Umbilical cord (tissue), 2 donors: ENCODE data around the gene BTBD9. TPM values are rescaled to one million over a fixed set of nuclear protein-coding genes. Genes with fewer than 3 reads are reported as not detected.
A peak's percentile ranks its signal among the peaks of the same experiment; 100 is the strongest.
"Not testable (repeated sequence)": the region's sequence is repeated elsewhere in the genome, so short reads cannot be mapped to it uniquely, and the experiment has no call there.

Experiments
- DNase-seq: peaks from one replicate; pipeline ENCODE4 v3.0.0-alpha.2; 2015; ENCODE audit warnings: low spot score
- total RNA-seq: library from RNA; depleted of rRNA; stranded (reverse); fragments of >200 nt; gene quantifications from one replicate; pipeline ENCODE4 v1.2.3, GENCODE V29; 2014; ENCODE audit warnings: low replicate concordance; ENCODE audit not compliant: insufficient read depth

Gene BTBD9
- total RNA-seq, 1 donor from 2014 or later = 7.0 TPM

GRCh38 chr6:38649744-38650143 is 10.0 kb upstream of the BTBD9 start:
- DNase-seq = no peak

- DNase-seq = no peak
Measured at GRCh38 chr6:38648629-38649028, 8.9 kb upstream of the BTBD9 start.

DNA sequence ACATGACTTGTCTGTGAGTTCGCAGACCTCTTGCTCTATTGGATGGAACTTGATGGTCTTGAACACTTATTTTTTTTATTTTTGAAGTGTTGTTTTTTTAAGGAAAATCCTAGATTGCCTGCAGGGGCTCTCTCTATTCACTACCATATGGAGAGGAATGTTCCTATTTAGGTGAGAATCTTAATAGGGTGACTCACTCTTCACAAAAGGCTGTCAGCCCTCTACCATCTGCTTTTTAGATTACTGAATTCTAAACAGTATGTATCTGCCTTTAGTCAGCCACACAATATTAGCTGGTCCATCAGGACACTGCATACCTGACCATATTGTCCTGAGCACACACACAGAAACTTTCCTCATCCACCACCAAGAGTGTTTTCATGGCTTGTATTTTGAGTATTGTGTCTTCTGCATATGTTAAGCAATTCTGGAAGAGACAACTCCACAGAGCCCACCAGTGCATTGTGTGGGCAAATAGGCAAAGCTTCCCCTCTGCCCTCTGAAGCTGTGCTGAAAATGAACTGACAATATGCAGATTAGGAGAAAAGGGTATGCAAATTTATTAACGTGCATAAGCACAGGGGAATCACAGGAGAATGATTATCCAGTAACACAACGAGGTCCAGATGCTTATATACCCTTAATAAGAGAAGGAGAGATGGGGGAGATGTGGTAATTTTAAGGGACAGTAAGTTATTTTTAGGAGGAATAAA is 6.6 kb upstream of the BTBD9 start:
- no peak for DNase-seq

DNA sequence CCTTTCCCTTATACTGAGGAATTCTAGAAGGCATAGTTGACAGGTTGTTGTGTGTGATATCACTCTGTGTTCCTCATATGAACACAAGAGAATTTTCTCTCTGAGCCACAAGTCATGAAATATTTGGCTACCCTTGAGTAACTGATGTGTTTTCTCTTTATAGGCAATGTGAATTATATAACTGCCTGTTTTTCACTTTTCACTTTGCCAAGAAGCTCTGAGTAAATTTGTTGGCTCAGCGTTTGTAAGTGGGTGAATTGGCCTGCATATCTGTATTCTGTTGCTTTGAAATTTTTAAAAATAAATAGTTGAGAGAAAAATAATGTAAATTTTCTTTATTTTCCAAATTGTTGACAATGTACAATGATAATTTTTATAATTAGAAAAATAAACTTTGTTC is 5.2 kb upstream of the BTBD9 start:
- DNase-seq = no peak

DNA sequence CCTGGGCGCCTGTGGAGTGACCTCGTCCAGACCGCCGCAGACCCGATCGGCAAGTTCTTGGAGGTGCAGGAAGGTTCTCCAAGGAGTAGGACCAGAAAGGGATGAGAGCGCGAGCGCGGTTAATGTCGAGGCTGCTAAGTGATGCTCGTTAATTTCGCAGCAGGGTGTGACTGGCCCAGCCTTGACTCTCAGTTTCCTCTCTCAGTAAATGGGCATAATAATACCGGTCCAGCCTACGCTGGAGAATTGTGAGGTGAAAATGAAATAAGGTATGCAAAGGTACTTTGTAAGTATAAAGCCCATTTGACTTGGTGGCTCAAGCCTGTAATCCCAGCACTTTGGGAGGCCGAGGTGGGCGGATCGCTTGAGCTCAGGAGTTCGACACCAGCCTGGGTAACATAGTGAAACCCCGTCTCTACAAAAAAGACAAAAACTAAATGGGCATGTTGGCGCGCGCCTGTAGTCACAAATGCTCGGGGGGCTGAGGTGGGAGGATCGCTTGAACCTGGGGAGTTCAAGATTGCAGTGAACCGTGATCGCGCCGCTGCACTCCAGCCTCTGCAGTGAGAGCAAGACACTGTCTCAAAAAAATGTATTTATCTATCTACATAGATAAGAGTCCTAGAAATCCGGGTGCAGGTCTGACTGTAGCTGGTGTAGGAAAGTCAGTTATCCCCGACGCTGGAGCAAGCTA is 634 bp upstream of the BTBD9 start:
- DNase-seq = no peak

- no peak for DNase-seq
Measured at GRCh38 chr6:38638941-38639497, 710 bp downstream of the BTBD9 start.

GRCh38 chr6:38637756-38638155 is 2.0 kb downstream of the BTBD9 start:
- no peak for DNase-seq

DNA sequence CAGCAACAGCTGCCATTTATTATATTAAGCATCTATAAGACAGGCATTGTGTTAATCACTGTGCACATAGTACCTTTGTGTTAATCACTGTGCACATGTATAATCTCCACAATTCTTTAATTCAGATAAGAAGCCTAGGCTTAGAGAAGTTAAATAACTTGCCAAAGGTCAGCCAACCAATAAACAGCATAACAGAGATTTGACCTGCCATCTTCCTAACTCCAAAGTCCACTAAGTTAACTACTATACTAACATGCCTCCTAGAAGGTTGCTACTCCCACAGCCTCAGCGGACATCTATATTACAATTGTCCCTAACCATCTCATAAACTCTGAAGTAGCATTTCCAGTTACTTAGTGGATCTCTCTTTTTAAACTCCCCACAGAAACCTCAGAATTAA is 3.7 kb downstream of the BTBD9 start:
- no peak for DNase-seq

DNA sequence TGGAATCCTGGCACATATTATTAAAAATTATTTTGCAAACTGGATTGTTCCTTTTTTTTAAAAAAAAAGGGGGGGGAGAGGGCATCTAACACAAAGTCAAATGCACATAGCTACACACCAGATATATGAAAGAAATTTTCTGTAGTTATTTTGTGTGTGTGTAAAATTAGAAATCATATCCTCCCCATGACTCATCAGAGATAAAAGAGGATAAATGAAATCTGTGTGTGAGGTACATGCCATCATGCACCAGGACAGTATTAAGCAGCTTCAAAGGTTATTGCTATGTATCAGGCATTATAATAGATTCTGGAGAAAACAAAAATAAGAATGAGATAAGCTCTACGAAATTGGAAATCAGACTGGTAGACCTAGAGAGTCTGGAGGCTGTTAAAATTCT is 5.2 kb downstream of the BTBD9 start:
- DNase-seq = peak; percentile 58

GRCh38 chr6:38632490-38632889 is 7.2 kb downstream of the BTBD9 start:
- no peak for DNase-seq

DNA sequence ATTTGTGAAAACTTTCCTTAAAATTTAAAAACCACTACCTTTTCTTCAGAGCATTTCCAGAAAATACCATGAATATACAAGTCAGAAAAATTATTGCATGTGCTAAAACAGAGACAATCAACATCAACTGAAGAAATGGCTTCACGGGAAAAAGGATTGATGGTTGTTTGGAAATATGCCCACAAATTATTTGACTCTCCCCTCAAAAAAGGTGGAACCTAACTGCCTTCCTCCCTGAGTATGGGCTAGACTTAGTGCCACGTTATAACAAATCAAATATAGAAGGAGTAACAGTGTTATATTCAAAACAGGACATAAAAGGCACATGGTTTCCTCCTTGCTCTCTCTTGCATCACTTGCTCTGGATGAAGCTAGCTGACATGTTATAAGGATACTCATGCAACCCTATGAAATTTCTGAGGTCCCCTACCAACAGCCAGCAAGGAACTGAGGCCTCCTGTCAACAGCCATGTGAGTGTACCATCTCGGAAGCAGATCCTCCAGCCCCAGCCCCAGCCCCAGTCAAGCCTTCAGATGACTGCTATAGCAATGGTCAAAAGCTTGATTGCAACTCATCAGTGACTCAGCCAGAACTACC is 8.4 kb downstream of the BTBD9 start:
- no peak for DNase-seq

- no peak for DNase-seq
Measured at GRCh38 chr6:38625217-38625616, 14.5 kb downstream of the BTBD9 start.

GRCh38 chr6:38619342-38619741 is 20.4 kb downstream of the BTBD9 start:
- not testable (repeated sequence) for DNase-seq

DNA sequence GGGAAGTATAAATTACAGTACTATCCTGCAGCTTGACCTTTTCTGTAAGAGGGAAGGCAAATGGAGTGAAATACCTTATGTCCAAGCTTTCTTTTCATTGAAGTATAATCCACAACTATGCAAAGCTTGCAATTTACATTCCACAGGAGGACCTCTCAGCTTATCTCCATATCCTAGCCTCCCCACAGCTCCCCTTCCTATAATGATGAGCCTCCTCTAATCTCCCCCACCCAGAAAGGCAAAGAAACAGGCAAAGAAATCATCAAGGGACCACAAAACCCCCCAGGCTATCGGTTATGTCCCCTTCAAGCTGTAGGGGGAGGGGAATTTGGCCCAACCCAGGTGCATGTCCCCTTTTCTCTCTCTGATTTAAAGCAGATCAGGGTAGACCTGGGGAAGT is 21.4 kb downstream of the BTBD9 start:
- DNase-seq = not testable (repeated sequence)

GRCh38 chr6:38617856-38618255 is 21.9 kb downstream of the BTBD9 start:
- DNase-seq = no peak

DNA sequence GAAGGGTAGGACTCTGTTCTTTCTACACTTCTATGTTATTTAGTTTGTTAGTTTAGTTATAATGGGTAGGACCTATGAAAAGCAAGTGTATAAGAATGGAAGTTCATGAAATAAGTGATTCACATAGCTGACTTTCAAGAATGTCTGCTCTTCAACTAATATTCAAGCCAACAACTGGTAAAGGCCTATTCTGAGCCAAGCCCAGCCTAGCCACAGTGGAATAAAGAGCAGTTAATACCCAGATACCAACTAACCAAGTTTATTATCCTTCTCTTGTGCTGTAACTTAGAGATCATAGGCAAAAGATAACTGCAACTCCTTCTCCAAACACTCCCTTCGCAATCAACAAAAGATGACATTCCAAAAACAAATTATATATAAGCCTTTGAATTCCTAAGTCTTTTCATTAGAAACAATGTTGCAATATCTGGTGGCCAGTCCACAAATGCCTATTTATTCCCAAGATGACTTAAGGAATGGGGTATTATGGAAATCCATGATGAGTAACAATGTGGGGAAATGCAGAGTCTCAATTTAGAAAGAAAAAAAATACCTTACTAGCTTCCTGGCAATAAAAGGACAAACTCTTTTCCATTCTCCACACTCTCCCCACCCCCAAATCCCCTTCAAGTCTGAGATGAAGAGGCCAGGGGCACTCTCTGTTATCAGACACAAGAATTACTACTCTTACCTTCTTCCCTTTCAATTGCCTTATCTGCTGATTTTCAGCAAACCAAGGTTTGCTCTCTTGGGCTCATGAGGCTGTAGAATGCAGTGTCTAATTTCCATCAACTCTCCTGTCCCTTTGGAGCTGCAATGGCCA is 27.4 kb downstream of the BTBD9 start:
- DNase-seq = peak; percentile 49

DNA sequence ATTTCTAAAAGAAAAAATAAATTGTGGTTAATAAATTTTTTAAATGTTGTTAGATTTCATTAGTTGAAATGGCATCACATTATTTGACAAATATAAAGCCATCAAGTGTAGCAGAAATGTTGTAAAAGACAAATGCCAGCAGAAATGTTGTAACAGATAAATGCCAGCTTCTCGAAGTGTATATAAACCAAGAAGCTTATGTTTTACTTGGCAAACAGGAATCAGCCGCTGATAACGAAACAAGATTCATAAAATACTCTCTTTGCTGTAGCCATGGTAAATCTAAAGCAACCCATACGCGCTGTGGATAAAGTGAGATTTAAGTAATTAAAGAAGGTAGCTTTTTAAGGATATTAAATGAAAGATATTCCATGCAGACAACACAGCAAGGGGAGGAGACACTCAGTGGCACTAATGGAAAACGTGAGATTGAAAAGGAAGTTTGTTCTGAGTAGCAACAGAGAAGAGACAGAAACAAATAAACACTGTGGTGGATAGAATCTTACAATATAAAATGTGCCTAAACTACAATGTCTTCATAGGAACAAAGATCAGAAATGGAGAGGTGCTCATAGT is 29.6 kb downstream of the BTBD9 start:
- peak; percentile 55 for DNase-seq

GRCh38 chr6:38604700-38605099 is 35.0 kb downstream of the BTBD9 start:
- no peak for DNase-seq

DNA sequence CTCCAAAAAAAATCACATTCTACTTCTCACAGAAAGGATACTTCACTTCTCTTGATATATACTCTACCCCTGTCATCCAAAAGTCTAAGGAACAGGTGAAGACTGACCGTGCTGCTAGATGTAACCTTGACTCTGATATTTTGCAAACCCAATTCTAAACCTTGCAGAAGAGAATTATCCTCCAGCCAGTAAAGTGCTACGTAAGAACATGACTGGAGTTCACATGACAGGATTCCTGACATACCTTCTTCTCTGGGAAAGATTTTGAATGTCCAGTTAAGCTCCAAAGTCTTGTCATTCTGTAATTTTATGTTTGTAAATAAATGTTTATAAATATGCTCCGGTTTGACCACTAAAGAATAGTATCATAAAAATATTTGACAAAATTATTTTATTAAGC is 35.8 kb downstream of the BTBD9 start:
- no peak for DNase-seq

DNA sequence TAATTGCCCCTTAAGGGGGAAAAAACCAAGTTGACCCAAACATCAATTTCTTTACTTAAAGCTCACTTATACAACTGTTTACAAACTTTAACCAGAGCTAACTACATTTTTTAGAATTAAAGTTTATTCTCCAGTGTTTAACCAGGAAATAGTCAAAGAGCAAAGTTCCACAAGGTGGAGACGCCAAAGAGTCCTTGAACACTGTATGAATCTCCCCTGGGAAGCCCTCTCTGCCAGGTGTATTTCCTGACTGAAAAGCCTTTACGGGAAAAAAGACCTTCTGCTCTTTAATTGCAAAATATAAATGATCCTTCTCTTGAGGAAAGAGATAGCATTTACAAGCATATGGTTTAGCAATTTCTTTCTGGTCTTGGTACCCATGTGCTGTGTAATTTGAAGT is 36.2 kb downstream of the BTBD9 start:
- DNase-seq = no peak

DNA sequence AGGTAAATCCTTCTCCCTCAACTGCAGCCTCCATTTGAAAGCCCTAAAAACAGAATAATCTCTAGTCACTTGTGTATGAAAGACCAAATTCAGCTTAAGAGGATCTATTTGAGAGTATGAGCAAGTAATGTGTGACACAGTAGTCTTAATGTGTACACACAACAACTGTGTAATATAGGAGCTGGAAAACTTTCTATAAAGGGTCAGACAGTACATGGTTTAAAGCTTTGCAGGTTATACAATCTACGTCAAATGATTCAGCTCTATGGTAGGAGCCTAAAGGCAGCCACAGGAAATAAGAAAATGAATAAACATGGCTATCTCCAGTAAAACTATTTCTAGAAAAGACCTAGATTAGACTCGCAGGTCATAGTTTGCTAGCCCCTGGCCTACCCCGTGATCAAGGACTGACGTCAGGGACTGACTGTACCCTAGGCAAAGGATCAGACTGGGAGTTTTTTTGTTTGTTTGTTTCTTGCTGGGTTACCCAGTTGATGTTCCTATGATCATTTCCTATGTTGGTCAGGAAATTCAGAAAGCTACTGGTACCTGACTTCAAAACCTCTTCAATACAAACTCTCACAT is 39.7 kb downstream of the BTBD9 start:
- no peak for DNase-seq
